NCI-H748 treated with DMSO at 0.1 percent for 48 hours (cell line): ENCODE measurements around the gene HSD11B2.
A peak's percentile ranks its signal among the peaks of the same experiment; 100 is the strongest.

Experiments
- DNase-seq: peaks from one replicate; lab custom pipeline; 2025; lab: John Stamatoyannopoulos, UW

The HSD11B2 gene

DNA sequence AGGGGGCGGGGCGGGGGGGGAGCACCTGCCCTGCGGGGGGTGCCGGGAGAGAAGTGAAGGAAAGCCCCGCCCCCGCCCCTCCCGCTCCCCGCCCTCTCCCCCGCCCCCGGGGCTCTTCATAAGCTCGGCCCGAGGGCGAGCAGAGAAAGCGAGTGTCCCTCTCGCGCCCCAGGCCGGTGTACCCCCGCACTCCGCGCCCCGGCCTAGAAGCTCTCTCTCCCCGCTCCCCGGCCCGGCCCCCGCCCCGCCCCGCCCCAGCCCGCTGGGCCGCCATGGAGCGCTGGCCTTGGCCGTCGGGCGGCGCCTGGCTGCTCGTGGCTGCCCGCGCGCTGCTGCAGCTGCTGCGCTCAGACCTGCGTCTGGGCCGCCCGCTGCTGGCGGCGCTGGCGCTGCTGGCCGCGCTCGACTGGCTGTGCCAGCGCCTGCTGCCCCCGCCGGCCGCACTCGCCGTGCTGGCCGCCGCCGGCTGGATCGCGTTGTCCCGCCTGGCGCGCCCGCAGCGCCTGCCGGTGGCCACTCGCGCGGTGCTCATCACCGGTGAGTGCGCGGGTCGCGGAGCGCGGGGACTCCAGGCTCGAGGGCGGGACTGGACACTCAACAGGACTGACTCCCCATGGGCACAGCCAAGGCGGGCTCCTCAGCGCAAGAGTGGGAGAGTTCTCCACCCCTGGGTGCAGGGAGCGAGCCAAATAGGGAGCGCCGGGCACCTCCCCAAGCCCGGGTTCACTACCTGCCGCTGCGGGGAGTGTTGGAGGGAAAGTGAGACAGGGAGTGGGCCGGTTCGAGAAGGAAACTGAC is at the start of gene HSD11B2:
TSS of gene HSD11B2 (plus strand) at position 145 of the 798 bp plus-strand sequence. CDS start at position 273, 128 bp downstream.
- DNase-seq = no peak

DNA sequence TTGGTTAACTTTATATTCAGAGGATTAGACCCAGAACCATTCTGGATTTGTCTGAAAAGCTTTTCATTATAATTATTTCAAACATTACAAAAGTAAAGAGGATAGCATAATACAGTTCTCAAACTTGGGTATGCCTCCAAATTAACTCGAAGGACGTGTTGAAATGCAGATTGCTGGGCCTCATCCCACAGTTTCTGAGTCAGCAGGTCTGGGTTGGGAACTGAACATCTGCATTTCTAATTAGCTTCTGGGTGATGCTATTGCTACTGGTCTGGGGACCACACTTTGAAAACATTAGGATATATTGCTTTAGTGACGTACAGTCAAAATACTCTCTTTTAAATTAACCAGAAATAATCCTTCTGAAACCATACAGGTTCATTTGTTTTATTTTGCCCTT is 47.6 kb upstream of the HSD11B2 start:
- no peak for DNase-seq

DNA sequence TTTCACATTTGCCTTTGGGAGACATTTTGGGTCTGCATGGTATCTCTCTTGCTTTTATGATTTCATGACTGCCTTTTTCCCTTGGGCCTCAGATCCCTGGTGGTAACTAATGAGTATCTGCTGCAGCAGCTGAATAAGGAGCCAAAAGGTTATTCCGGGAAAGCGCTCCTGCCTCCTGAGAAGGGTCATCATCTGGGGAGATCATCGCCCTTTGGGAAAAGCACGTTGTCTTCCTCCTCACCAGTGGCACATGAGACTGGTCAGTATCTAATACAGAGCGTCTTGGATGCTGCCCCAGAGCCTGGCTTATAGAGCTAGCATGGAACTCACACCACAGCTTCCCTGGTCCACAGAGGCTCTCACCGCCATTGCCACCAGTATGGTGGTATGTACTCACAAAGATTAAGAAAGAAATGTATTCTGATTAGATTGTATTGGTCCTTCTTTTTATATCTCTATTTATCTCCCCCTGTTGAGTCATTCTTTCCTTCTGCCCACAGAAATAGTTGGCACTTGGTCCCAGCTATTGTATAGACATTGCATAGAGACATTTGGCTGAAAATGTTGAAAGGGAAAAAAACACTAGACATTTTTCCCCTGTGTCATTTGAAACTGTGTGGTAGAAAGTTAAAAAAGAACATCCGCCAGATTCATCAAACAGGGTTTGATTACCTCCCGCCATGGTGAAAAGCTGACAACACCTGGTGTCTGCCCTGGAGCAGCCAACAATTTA is 46.0 kb upstream of the HSD11B2 start:
- DNase-seq = no peak

DNA sequence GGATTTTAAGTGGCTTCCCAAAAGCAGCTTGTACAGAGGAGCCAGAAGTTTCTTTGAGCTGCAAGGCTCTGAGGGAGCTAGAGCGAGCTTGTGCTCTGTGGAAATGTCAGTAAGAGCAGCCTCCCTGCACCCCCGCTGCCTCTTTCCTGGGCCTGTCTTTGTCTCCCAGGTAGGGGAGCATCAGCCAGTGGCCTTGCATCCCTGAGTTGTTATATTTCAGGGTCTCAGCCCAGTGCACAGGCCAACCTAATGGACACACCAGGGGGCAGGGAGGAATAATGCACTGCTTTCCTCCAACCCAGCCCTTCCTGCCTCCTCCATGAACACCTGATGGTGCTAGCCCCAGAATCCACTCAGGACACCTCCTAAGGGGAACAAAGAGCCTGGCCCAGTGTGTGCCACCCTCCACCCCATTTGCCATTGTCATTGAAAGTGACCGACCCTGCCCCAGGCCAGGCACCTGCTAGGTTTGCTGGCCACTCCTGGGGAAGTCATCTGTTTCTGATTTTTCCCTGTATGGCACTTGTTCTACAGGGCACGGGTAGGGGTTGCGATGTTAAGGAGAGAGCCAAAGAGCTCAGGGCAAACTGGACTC is 44.0 kb upstream of the HSD11B2 start:
- DNase-seq = no peak

DNA sequence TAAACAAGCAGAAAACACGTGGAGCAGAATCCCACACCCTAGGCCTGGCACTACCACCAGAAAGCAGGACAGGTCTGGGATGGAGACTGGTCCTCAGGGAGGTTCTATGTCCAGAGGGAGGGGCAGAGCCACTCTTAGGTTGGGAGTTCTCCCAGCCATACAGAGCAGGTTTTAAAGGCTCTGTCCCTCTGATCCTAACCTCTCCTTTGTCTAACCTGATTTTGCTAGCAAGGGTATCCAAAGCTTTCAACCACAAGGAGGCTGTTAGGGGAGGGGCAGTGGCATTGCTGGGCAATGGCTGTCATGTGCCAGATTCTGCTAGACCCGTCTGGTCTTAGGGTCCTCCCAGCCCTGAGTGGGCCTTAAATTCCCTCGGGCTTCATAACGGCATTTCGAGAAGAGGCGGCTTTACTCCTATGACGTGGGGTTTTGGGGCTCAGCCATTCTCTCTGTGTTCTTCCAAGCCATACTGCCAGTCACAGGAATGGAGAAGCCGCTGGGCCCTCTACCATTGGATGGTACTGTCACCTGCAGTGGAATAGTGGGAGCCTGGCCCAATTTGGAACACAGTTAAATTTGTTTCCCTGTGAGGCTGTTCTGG is 43.3 kb upstream of the HSD11B2 start:
- DNase-seq = no peak

DNA sequence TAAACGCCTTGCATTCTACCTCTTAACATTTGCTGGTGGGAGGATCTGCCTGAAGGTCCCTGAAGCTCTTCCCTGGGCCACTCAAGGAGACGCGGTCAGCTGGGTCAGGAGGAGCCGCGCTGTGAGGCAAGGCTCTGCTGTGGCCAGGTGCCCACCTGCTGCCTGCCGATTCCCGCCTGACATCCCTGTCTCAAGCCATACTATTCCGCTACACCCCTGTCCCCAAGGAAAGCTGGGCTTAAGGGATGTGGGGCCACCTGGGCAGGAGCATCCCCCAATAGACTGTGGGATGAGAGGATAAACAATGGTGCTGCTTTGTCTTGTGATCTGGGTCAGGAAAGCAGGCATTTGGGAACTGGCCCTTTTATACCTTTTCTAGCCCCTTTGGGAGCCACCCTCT is 42.7 kb upstream of the HSD11B2 start:
- no peak for DNase-seq

DNA sequence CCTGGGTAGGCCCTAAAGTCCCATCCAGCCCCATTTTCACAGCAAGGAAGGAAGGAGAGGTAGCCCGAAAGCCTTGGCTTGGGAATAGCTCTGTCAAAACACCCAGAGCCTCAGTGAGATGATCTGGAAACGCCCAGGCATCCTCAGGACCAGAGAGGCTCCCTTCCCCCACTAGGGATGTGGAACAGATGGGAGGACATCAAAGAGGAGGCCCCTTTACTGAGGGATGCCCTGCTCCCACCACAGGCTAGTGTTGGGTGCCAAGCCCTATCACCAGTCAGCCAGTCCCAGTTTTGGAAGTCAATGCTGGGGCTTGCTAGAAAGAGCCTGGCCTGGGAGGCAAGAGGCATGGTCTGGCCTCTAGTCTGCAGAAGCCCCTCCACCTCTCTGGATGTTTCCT is 42.3 kb upstream of the HSD11B2 start:
- no peak for DNase-seq

DNA sequence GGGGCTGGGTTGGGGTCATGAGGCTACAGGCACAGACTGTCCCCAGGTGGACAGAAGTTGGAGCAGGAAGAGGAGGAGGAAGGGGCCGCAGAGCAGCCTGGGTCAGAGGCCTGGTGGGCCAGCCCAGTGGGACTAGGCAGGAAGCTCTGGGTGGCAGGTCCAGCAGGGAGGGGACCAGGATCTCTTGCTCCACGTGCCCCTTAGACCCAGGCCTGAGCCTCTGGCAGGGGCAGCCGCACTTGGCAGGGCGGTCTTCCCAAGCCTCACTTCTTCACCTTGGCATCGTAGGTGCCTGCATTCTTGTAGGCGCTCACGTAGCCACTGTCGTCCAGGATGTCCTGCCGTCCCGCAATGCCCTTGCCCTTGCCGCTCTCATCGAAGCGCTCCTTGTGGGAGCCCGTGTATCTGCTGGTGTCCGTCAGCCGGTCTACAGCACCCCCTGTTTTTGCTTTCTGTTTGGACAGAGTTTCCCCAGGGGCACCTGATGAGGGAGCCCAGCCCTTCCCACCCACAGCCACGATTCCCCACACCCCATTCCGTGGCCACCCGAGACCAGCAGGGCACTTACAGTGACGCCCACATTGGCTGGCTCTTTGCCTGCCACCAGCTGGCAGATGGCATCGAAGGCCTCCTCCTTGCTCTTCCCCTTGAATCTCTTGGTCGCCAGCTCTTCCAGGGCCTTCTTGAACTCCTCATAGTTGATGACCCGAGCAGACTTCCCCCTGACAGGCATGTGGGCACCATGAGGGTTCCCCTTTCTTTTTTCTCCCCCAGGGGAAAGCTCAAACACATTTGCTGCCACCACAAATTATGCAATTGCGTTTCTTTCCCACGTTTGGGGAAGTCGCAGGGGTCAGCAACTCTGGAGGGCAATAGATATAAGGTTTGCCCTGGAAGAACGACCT is 40.8 kb upstream of the HSD11B2 start:
- DNase-seq = no peak

DNA sequence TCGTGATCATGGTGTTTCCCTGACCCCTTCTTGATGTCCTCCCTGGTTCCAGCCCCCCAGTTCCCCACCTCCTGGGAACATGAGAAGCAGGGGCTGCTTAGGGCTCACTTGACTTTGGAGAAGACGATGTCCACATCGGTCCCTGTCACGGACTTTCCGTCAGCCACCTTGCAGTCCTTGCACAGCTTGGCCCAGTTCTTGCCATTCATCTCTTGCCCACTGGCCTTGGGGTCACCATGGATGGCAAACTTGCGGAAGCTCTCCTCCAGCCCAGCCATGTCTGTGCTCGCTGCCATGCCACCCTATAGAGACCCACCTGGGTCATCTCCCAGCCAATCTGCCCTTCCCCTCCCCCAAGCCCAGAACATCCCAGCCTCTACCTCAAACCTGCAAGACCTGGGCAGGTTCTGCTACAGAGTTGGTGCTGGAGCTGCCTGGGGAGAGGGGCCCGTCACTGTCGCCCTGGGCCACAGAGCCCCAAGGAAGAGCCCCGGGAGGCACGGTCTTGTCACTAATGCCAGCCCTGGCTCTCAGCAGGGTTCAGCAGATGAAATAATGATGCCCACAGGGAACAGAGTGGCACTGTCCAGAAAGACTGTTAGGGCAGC is 40.0 kb upstream of the HSD11B2 start:
- no peak for DNase-seq

DNA sequence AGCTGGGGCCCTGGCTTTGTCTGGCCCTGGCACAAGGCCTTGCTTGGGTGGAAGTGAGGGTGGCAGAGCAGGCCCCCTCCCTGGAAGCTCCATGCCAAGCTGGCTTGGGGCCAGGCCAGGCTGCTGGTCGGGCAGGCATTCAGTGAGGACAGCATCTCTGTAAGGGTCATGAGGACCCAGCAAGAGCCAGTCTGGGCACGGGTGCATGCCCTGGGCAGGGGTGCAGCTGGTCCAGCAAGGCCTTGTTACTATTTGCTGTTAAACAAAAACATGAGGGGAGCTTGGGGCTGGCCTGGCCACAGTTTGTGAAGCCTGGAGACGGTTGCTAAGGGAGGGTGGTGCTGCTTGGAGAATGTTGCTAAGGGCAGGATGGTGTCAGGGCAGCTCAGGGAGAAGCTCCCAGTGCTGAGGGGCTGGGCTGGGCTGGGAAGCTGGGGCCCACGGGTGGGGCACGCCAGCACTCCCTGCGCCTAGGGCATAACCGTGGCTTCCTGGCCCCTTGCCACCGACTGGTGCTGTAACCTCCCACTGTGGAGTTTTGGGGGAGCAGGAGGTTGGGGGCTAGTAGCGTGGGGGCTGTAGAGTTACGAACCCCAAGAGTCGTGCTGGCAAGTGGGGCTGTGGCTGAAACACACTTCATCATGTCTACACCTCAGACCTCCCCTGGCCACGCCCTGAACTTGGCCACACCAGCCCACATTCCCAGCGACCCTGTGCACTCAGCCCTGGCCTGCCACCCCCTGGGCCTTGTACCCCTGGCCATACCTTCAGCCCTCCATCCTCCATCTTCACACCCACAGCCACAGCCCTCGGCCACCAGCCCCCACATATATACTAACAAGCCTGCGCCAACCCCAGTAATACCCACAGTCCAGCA is 39.3 kb upstream of the HSD11B2 start:
- peak; percentile 27 for DNase-seq

DNA sequence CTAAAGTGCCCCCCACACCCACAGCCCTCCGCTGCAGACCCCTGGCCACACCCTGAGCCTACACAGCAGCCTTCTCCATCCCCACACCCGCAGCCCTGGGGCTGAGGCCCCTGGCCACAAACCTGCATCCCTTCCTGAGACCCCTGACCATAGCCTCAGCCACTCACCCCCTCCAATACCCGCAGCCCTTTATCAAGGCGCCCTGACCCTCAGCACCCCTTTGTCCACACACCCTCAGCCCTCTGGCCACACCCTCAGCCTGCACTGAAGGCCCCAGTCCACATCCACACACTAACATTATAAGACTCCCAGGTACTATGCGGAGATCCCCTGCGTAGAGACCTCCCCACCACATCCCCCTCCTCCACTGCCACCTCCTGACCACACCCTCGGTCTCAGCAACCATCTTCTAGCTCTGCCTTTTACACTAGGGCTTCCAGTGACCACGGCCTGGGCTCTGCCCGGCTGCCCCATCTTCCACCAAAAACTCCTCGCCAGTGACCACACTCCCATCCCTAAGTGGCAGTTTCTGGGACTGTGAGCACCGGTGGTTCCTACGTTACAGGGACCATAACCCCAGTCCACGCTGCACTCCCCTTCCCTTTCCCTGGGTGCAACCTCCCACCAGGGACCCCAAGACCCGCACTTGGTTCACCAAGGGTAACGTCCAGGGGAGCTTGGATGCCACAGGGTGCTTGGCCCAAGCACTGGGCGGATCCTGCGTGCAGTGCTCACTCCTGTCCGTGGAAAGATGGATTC is 38.4 kb upstream of the HSD11B2 start:
- DNase-seq = no peak

DNA sequence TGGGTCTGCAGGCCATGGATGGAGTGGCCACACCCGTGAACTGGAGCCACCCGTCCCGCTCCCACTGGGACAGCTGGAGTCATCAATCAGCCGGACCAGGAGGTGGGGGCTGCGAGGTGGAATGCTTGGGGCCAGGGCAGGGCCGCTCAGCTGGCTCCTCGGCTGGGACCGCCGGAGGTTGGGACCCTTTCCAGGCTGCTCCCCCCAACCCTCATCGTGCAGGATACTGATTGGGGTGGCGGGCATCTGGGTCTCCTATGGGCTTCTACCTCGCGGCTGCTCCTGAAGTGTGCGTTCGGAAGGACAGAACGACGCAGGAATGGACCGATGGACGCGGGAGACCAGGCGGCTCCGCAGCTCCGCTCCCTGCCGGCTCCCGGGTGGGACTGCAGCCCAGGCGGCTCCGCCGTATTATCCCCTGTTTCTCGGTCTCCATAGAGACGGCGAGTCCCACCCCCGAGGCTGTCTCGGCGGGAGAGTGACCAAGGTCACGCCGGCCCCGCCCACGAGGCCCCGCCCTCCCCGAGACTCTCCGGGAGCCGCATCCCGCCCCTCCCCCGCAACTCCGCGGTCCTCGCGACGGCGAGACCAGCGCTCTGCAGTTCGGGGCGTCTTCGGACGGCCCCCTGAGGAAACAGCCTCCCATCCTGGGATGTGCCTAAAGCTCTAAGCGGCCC is 37.7 kb upstream of the HSD11B2 start, which contains the start of gene TPPP3:
TSS of gene TPPP3 (minus strand) at position 388 of the 677 bp plus-strand sequence. CDS start 2,387 bp downstream, outside the sequence.
- DNase-seq = peak; percentile 55

DNA sequence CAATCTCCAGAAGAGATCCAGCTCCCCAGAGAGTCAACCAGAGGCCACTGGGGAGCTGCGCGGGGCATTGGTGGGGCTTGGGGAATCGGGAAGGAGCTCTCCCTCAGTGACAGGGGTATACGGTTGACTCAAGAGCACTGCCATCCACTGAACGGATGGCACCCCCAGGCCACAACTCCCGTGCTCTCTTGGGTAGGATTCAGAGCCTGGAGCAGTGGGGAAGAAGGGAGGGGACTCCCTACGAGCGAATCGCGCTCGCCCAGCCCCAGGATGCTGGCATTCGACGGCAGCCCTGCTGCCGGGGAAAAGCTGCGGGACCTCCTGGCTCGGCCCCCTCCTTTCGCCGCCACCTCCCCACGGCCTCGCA is 37.1 kb upstream of the HSD11B2 start:
- DNase-seq = no peak

DNA sequence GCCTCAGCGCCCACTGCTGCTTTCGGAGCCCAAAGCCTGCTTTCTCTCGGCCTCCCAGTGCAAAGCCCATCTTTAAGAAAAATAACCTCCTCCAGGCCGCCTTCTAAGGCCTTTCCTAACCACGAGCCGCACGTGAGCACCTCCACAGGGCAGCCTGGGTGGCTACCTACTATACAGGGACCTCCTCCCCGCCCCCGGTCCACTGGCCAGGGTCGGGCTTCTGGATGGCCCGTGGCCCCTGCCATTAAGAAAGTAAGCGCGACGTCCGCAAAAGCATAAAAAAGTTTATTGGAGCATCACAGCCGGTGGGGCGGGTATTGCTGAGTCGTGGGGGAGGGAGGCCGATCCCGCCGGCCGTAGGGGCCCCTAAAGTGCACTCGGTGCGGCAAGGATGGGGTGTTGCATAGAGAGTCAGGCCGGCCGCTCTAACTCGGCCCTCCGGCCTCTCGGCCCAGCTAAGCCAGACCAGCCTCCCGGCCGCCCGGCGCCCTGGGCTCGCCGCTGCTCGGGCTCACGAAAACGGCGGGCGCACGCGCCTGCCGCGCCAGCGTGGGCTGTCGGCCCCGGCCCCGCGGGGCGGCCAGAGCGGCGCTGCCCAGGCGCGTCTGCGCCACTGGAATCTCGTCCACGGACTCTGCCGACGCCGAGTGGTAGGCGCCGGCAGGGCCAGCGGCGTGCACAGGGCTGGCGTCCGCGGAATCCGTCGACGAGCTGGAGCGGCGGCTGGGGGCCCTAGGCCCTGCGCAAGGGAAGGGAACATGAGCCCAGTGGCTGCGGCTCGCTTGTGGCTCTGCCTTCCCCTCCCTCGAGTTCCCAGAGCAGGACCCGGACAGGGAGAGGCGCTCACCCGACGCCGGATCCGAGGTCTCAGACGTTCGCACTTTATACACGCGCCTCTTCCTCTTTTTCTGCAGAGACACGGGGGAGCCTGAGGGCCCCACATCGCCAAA is 36.5 kb upstream of the HSD11B2 start:
- no peak for DNase-seq

DNA sequence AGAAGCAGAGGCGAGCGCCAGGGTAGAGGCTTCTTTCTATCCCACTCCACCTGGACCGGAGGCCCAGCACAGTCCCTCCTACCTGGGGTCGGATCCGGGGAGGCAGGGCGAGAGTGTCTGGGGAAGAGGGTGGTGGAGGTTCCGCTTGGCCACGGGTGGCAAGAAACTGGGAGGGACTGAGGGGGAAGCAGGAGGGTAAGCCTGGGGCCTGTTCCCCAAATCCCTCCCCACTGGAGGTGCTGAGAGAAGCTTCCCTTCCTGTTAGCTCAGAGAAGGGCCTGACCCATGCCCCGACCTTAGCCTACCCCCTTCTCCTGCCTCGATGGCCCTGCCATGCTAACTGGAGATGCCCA is 35.8 kb upstream of the HSD11B2 start:
- no peak for DNase-seq

DNA sequence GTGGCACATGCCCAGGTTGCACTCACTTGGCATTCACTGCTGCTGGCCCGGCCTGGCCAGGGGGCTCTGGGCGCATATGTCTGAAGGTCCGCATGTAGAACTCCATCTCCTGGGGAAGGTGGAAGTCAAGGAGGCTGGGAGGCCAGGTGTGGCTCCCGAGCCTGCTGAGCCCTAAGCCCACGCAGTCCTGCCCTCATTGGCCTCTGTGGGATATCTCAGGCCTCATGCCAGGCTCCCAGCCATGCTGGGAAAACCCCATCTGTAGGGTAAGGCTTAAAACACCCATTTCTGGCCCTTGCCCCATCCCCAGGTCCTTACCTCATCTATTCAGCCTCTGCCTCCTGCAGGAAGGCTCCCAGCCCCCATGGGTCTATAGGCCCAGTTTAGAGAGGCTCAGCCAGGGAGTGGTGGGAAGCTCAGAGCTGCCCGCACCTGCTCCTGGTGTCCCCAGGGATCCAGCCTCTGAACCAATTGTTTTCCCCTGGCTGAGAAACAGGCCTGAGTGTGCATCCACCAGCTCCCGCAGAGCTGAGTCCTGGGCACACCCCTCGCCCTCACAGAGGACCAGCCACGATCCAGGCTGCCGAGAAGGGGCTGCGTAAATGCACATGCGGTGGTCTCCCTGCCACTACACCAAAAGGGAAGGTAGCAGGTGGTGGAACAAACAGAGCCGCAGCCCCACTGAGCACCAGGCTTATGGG is 35.3 kb upstream of the HSD11B2 start:
- peak; percentile 69 for DNase-seq
